Superior temporal gyrus (tissue), 1 donor: ENCODE measurements around the gene DGCR6L.
"Not testable (repeated sequence)": the region's sequence is repeated elsewhere in the genome, so short reads cannot be mapped to it uniquely, and the experiment has no call there.

Experiments
- DNase-seq: peaks from one replicate; pipeline ENCODE4 v3.0.0-alpha.2; 2016; ENCODE audit errors: extremely low spot score

Gene DGCR6L

DNA sequence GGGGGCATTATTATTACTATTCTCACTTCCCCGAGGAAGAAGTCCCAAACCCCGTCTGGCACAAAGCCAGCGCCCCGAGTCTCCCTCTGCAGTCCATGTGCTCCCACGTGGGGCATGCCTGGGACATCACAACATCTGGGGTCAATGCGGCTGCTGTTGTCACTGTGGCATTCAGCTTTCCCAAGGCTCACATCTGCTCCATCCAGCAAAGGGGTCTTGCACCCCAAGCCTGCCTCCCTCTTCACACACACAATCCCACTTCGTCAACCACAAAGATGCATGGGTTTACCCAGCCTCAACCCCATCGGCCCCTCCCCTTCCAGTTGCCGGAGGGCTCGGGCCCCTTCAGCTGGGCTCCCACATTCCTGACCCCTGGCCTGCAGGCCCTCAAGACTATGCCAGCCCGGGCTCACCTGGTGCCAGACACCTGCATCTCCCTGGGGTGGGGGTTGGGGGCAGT lies 28.2 kb downstream of the DGCR6L start:
- DNase-seq: no peak

DNA sequence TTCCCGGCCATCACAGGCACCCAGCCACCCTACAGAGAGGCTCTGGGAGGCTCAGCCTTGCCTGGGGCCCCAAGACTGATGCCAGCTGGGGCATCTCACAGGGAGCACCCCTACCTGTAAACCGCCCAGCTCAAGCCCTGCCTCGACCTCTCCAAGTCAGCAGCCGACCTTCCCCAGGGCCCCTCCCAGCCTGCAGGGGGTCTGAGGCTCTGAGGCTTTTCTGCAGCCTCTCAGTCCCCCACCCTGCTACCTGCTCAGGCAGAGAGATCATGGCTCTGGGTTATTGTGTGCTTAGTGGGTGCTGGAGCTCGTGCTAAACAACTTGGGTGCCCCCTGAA lies 28.6 kb downstream of the DGCR6L start:
- no peak for DNase-seq

DNA sequence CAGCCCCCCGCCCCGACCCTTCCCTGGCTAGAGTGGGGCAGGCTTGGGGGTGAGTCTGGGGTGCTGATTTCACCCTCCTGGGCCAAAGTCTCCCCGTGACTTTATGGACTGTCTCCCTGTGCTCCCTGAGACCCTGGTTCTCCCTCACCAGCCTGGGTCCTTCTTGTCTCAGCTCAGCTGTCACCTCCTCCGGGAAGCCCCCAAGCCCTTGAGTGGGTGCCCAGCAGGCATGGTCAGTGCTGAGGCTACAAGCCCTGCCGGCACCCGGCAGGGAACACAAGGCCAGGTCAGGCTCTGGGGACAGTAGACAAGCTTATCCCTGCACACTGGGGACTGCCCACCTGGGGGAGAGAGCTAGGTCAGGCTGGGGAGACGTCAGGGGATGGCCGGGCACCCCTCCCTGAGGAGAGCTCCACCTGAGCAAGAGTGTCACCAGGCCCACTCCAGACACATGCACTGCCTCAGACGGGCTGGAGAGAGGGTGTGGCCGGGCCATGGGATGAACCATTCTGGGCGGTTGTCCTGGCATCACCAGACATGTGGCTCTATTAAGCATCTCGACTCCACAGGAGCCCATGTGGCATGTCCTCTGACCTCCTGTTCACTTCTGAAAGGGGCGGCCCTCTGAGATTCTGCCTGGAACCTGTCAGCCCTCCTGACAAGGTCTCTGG lies 29.1 kb downstream of the DGCR6L start:
- no peak for DNase-seq

DNA sequence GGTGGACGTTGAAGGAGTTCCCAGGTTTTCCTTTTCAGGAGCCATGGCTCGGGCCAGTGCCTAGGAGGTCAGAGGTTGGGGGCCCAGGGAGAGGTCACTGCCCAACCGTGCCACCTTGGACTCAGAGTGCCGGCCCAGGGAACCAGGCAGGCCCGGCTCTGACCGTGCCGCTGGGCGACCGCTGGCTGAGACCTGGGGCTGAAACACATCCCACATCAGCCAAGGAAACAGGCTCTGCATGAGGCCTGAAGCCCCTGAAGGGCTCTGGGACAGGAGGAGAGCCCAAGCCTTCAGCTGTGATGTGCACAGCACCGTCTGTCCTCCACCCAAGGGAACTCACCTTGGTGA lies 29.8 kb downstream of the DGCR6L start:
- DNase-seq: no peak

DNA sequence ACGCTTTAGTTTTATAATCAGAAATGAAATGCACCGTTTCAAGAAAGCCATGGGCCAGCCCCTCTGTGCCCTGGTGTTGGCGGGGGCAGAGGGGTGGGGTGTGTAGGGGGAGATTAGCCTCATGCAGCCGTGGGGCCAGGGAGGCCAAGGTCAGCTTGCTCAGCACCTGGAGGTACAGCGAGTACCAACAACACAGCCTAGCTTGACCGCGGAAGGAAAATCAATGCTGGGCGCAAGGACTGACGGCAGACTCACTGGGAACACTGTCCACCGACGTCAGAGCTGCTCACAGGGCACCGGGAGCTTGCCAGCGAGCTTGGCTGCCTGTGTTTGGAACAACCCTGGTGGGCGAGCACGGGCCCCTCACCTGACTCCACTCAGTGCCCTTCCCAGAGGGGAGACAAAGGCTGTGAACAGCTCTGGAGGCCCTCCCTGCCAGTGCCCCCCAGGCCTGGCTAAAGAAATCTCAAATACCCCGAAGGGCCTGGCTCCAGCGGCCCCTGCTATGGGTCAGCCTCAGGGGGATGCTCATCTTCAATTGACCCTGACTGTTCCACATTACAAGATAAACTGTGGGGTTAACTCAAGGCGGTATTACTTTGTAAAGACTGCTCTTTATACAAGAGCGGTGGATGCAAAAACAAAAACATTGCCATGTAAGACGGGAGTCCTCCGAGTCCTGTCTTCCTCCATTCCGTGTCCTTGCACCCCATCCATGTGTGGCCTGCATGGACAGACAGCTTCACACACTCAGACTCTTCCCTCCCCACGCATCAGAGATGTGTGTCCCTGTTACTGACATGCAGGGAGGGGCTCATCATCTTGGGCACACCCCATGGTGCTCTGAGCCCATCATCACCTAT lies 30.4 kb downstream of the DGCR6L start:
- DNase-seq: not testable (repeated sequence)

DNA sequence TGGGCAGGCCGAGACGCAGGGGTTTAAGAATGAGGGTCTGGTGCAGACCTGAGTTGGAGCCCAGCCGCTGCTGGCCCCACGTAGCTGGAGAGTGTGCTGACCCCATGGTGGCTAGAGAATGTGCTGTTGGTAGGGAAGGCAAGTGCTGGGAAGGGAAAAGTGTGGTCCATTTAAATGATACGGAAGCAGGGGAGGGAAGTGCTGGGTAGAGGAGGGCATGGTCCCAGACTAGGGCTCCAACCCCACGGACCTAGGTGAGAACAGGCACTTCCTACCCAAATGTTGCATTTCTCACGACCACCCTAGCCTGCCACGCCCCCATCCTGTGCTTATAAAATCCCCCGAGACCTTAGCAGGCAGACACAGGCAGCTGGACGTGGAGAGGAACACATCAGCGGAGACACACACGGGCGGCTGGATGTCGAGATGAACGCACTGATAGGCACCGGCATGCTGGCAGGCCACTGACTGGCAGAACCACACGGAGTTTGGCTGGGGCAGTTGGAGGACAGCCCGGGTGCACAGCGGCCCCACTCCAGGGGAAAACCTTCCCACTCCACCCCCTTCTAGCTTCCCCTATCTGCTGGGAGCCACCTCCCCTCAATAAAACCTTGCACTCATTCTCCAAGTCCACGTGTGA lies 33.0 kb downstream of the DGCR6L start:
- DNase-seq: not testable (repeated sequence)

DNA sequence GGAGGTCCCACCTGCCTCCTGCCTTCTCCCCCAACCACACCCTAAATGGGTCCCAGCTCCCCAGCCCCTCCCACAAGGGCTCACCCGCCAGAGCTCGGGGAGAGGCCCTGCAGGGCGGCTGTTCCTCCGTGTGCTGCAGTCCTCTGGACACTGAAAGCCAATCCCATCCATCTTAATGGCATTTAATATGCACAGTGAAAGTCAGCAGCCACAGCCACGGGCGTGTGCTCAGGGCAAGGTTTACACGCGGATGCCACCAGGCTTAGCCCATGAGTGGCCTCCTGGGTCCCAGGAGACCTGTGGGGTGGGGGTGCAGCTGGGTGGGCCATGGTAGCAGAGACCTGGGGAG lies 33.6 kb downstream of the DGCR6L start:
- not testable (repeated sequence) for DNase-seq

DNA sequence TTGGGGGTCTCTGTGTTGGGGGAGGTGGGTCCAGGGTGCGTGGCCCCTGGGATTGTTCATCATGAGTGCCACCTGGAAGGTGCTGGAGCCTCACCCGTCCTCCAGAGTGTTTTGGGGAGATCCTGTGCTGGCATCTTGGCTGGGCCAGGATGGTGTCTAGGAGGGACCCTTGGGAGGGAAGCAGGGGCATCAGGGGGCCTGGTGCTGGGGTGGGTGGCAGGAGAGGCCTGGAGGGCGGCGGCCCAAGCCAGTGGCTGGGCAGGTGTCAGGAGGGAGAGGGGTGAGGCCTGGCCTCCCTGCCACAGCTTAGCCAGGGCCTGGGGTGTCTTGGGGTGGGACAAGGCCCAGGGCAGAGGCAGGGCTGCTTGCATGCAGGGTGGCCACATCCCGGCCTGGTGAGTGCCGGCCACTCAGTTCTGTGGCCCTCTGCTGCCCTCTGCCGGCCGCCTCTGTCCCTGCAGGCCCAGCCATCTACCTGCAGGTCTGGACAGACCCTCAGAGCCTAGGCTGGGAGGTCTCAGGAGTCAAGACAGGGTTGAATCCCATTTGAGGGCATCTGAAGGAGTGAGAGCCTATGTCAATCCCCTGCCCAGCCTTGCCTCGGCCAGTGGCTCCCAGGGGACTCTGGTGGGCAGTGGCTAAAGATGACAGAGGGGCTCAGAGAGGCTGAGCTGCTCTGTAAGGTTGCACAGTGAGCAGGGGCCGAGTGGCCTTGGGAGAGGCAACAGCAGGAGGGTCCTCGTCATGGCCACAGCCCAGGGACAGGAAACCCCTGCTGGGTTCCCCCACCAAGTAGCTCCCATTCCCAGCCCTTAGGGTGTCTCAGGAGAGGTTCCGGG lies 34.2 kb downstream of the DGCR6L start:
- DNase-seq: peak; percentile 83

DNA sequence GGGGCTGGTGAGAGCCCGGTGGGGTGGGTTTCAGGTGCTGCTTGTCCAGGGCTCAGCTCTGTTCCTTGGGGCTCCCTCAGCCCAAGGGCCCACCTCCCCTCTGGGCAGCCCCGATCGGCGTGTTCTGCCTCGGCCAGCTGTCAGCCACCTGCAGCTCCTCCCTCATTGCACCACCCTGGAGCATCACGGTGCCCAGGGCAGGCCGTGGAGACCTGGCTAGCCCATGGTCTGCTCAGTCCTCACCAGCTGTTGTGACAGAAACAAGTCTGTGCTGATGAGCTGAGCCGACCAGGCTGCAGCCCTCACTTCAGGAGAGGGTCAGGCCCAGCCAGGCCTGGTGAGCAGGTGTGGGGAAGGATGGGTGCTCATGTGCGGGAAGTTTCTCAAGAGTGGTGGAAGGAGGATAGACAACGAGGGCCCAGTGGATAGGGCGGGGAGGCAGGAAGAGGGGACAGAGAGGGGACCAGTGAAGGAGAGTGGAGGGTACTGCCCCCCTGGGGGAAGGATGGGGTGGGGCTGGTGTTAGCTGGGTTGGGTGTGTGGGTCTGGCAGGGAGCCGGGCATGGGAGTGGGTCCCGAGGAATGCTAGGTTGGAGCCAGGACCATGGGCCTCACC lies 35.3 kb downstream of the DGCR6L start:
- no peak for DNase-seq

DNA sequence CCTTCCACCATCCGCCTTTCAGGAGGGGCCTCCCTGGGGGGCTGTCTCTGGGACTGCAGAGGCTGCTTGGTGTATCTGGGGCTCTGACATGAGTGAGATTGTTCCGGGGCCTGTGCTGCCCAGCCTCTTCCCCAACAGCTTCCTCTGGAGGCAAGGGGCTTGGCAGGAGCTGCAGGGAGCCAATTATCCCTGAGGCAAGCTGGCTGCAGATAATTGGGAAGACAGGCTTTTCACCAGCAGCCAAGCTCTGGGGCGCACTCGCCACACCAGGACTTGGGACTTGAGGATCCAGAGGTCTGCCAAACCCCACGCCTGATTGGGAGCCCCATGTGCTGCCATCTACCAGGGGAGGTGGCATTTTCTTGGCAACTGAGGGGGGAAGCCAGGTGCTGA lies 36.2 kb downstream of the DGCR6L start:
- DNase-seq: no peak

DNA sequence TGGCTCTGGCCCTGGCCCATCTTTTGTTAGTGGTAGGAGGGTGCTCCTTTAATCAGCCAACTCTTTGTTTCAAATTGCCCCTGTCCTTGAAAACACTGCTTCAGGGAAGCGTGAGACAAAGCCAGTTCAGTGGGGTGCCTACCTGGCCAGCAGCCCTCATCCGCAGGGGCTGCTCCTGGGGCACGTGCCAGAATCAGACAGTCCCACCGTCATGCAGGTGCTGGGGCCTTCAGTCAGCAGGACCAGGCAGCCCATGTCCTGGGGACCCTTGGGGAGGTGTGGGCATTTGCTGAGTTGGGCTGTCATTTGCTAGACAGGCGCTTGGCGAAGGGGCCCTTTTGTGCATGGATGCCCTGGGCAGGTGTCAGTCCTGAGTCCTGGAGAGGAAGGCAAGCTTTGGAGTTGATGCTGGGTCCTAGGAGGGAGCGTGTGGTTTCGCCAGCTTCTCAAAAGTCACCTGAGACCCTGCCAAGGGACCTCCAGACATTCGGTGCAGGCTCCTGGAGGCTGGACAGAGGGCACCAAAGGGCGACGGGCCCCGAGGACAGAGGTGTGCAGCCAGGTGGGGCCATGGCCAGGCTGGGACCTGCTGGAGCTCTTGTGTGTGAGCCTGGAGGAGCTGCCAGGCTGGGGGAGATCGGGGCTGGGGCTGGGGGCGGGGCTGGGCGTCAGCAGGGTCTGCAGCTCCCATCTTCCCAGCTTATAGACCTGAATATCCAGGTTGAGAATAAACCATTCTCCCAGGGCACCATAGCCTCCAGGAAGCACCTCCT lies 36.8 kb downstream of the DGCR6L start:
- DNase-seq: no peak

DNA sequence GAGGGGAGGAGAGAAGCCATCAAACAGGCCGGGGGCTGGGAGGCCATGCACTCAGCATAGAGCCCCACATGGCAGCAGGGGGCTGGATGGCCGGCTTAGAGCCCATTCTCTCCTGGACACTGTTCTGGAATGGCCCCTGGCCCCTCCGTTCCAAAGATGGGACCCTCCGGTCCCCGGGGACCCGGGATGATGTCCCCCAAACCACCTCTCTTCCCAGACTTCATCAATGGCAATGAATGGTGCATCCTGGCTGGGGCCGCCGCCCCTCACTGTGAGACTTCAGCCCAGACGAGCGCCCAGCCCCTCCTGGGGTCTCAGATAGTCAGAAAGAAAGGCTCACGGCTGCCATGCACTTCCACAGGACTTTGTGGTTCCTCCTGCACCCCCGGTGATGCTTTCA lies 38.0 kb downstream of the DGCR6L start:
- DNase-seq: no peak

DNA sequence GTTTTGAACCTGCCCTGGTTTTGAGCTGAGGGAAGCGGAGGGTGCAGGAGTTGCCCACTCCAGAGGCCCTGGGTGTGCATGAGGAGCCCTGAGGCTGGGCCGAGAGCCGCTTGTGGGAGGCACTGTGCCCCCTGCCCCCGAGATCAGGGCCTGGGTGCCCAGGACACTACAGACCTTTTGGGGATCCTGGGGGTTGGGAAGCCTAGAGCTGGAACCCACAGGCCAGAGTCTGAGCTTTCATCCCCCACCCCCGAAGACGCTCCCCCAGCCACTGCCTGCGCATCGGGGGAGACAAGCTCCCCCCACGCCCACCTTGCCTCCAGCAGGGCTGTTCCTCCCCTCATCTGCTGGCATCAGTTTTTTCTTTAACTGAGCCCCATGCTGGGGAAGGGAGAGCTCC lies 38.4 kb downstream of the DGCR6L start:
- DNase-seq: not testable (repeated sequence)

DNA sequence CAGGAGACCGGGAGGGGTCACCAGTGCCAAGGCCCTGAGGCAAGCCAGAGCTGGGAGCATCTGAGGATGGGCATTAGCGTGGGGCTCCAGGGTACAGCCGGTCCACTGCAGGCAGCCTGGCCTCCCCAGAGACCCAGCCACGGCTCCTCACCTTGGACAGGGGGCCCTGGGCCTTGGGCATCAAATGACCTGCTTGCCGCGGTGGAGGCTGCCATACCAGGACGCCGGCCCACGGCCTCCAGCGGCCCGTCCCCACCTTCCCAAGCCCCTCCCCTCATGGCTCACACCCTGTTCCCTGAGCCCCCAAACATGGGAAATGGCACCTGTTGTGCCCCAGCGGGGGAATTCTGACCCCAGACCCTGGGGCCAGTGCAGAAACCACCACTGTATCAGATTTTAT lies 39.0 kb downstream of the DGCR6L start:
- DNase-seq: no peak

DNA sequence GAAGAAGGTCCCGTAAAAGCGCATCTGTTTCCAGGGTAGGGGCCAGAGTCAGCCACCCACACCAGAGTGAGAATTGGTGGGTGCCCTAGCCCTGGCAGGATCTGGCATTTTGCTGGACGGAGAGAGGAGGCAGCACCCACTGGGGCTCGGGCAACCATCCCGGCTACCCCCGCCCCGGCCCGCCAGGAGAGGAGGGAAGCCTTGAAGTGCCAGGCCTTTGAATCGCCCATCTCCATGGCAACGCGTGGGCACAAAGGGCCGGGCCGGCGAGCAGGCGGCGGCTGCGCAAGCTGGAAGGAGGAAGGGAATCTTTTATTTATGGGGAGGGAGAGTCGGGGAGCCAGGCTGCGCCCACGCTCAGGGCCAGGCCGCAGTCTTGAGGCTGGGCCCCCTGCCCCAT lies 39.7 kb downstream of the DGCR6L start:
- DNase-seq: not testable (repeated sequence)

DNA sequence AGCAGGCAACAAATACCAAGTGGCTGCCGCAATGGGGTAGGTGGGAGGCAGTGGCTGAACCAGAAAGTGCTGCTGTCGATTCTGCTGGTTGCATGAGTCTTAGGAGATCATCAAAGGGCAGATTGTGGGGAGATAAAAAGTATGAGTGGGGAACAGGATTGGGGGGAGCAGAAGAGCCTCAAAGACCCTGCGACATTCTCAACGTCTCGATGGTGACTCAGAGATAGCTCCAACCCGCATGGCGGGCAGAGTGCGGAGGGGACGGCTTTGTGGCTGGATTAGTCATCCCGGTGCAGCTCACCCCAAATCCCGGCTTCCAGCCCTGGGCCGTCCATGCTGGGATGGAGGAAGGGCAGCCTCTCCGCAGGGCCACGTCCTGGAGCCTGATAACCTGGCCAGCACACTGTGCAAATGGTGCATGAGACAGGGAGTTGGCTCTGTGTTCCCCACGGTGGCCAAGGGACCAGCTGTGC lies 40.2 kb downstream of the DGCR6L start:
- no peak for DNase-seq

DNA sequence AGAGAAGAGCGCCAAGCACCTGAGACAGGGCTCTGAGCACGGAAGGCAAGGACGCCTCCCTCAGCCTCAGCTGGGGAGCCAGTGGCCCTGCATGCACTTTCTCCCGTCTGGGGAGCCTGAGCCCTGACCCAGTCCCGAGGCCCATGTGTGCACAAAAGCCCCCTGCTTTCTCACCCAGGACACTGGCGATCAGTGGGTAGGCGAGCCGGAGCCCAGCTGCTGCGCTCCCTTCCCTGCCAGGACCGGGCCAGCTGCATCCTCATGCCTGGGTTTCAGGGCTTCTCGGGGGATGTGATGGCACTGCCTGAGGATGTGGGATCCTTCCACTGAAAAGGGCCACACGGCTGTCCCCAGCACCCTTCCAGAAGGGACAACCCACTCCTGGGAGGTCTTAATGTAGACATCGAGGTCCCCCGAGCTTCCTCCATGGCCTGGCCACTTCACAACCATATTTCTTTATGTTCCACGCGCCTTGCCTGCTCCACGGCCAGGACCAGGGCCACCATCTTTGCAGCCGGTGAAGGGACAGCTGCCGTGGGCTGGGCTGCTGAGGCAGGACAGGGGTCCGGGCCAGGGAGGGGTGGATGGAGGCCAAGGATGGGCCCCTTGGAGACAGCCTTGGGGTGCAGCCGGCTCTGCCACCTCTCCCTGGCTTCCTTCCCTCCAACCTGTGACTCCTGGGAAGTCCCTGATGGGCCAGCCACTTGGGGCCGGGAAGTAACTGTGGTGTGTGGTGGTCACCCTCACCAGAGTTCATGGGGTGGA lies 41.0 kb downstream of the DGCR6L start:
- DNase-seq: not testable (repeated sequence)

DNA sequence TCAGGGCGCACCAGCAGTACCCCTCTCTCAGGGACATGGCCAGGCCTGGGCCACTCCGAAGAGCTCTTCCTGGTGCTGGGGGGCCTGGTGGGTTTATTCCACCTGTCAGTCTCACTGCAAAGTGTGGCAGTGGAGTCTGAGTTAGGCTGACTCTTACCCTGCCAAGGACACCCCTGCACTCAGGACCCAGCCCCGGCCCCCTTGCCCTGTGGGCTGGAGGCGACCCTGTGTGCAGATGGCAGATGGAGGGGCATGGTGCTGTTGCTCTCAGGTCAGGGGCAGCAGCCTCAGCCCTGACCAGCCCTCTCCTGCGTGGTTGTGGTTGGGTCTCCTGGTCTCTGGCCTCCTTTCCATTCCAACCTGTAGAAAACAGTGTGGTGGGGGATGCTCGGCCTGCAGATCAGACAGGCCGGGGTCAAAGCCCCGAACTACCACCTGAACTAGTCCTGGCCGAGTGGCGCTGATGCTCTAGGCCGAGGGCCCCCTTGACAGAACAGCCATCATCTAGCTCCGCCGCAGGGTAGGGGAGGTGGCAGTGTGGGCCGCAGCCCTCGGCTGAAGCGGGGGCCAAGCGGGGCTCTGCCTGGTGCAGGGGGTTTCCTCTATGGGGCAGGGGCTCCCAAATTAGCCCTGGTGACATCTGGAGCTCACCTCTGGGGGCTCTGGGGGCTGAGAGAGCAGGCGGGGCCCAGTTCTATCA lies 41.8 kb downstream of the DGCR6L start:
- not testable (repeated sequence) for DNase-seq

DNA sequence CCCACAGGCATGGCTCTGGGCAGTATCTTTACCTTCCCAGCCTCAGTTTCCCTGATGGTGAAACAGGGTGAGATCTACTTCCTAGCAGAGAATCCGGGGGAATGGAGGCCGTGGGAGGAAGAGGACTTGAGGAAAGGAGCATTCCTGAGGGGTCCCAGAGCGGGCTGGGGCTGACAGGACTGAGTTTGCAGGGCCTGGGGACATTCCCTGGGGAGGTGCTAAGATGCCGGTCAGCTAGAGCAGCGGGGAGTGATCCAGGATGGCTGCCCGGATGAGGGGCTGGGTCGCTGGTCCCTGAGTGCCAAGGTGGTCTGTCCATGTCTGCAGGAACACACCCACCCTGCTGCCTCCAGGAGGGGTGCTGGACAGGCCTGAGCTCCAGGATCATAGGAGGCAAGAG lies 43.4 kb downstream of the DGCR6L start:
- DNase-seq: no peak
